ENCODE data around the gene TRPM8. TPM values are rescaled to one million over a fixed set of nuclear protein-coding genes. Genes with fewer than 3 reads are reported as not detected.

The TRPM8 gene
- total and polyA plus RNA-seq, 2 of the 8 experiments (the other 6 are each of a cell fraction or from before 2014, with no cell fraction given) = 0.18 to 0.54 TPM

GRCh38 chr2:233977296-233977837 is 60.2 kb downstream of the TRPM8 start (continued):
- TF ChIP-seq ATF2 (IDR thresholded peaks at IDR 0.05; ENCODE audit: low read length) = no peak
